ENCODE results near the gene HOXC6.

- TF ChIP-seq CTCF (IDR thresholded peaks at IDR 0.05) (no peak), POLR2A (IDR thresholded peaks at IDR 0.05) (no peak), EP300 (IDR thresholded peaks at IDR 0.05; ENCODE audit: low read depth) (no peak), POLR2AphosphoS5 (IDR thresholded peaks at IDR 0.05) (no peak)
These were observed 47.2 kb downstream of the HOXC6 start for GRCh38 chr12:54075409-54075808.
